ENCODE results near the gene ZBTB48. TPM values are rescaled to one million over a fixed set of nuclear protein-coding genes. Genes with fewer than 3 reads are reported as not detected.

Gene ZBTB48
- total and polyA plus RNA-seq, 7 donors: 3.7 to 16.6 (median 11.8) TPM

- Histone ChIP-seq H3K36me3 (ENCODE audit: insufficient read depth in 1 of 2, low read depth in 1 of 2) (peaks cover 7 to 89% of the 10 kb centered on the region in 2 donors), H3K4me3 (no peak overlapping the region), H3K27ac (peak overlapping the region; percentile 98), H3K4me1 (peaks cover 76% of the 10 kb centered on the region), H3K9me3 (no peaks in the 10 kb centered on the region), H3K27me3 (ENCODE audit: insufficient read depth in 3 of 3, low read length in 2 of 3) (no peaks in the 10 kb centered on the region)
- TF ChIP-seq CTCF (IDR thresholded peaks at IDR 0.05): no peak
- ATAC-seq (peak in 3 of 4 donors; percentile 5 to 39 (median 35)), DNase-seq (peak in 1 of 2 donors; percentile 81)
- intact Hi-C loops (cut with DNase I): no loop called here
- 62 to 85% (median 66%) methylated on average over 11 of the region's 11 CpGs for WGBS, 3 donors
These were observed 15.4 kb downstream of the ZBTB48 start for GRCh38 chr1:6594977-6595740.

GRCh38 chr1:6596351-6596750 is 16.6 kb downstream of the ZBTB48 start:
- H3K36me3 ChIP-seq (ENCODE audit: insufficient read depth in 1 of 2, low read depth in 1 of 2): peaks cover 7 to 77% of the 10 kb centered on the region in 2 donors
- H3K27me3 ChIP-seq (ENCODE audit: insufficient read depth in 3 of 3, low read length in 2 of 3): no peaks in the 10 kb centered on the region
- peak overlapping the region; percentile 87 for H3K4me3 ChIP-seq
- WGBS, 3 donors: 37 to 59% (median 54%) methylated on average over 7 of the region's 7 CpGs
- intact Hi-C loops (cut with DNase I): no loop called here
- peak overlapping the region; percentile 98 for H3K27ac ChIP-seq
- ATAC-seq: no peak
- no peak for DNase-seq
- TF ChIP-seq CTCF (IDR thresholded peaks at IDR 0.05): no peak
- peaks cover 65% of the 10 kb centered on the region for H3K4me1 ChIP-seq
- H3K9me3 ChIP-seq: no peaks in the 10 kb centered on the region

GRCh38 chr1:6596886-6597776 is 17.3 kb downstream of the ZBTB48 start:
- ATAC-seq: peak in 1 of 4 donors; percentile 2

GRCh38 chr1:6597777-6598131 is 18.0 kb downstream of the ZBTB48 start:
- H3K27me3 ChIP-seq (ENCODE audit: insufficient read depth in 3 of 3, low read length in 2 of 3): no peaks in the 10 kb centered on the region
- TF ChIP-seq CTCF (IDR thresholded peaks at IDR 0.05): no peak
- H3K36me3 ChIP-seq (ENCODE audit: insufficient read depth in 1 of 2, low read depth in 1 of 2): peaks cover 7 to 63% of the 10 kb centered on the region in 2 donors
- no peak for DNase-seq
- intact Hi-C loops (cut with DNase I): no loop called here
- H3K27ac ChIP-seq: peak overlapping the region; percentile 98
- H3K9me3 ChIP-seq: no peaks in the 10 kb centered on the region
- 24 to 39% (median 26%) methylated on average over 6 of the region's 6 CpGs for WGBS, 3 donors
- no peak for ATAC-seq
- peaks cover 51% of the 10 kb centered on the region for H3K4me1 ChIP-seq
- peak overlapping the region; percentile 87 for H3K4me3 ChIP-seq

More at GRCh38 chr1:6596886-6597776, 17.3 kb downstream of the ZBTB48 start:
- no peak for DNase-seq
- peaks cover 7 to 69% of the 10 kb centered on the region in 2 donors for H3K36me3 ChIP-seq (ENCODE audit: insufficient read depth in 1 of 2, low read depth in 1 of 2)
- peaks cover 57% of the 10 kb centered on the region for H3K4me1 ChIP-seq
- TF ChIP-seq CTCF (IDR thresholded peaks at IDR 0.05): no peak
- H3K9me3 ChIP-seq: no peaks in the 10 kb centered on the region
- WGBS, 3 donors: 32 to 55% (median 33%) methylated on average over 15 of the region's 15 CpGs
- intact Hi-C loops (cut with DNase I): no loop called here
- H3K27ac ChIP-seq: peak overlapping the region; percentile 98
- peak overlapping the region; percentile 87 for H3K4me3 ChIP-seq
- no peaks in the 10 kb centered on the region for H3K27me3 ChIP-seq (ENCODE audit: insufficient read depth in 3 of 3, low read length in 2 of 3)
